Astrocyte of the hippocampus (primary cell): Measurements from ENCODE around the gene ANXA11.
"Not testable (repeated sequence)": the region's sequence is repeated elsewhere in the genome, so short reads cannot be mapped to it uniquely, and the experiment has no call there.

Experiments
- DNase-seq: peaks from one replicate; pipeline ENCODE4 v3.0.0; 2011; ENCODE audit warnings: low read depth, low spot score

ANXA11 gene

GRCh38 chr10:80205477-80206276 lies at the start of gene ANXA11:
ANXA11 (minus strand) TSS chr10:80205537; CDS start chr10:80172861, 32,676 bp downstream.
- DNase-seq = peak; percentile 90

- DNase-seq = not testable (repeated sequence)
Observed at GRCh38 chr10:80254726-80255125, 49.4 kb upstream of the ANXA11 start.

GRCh38 chr10:80253963-80254271 lies 48.6 kb upstream of the ANXA11 start:
- not testable (repeated sequence) for DNase-seq

GRCh38 chr10:80253266-80253962 lies 48.1 kb upstream of the ANXA11 start:
- no peak for DNase-seq

- DNase-seq = no peak
Observed at GRCh38 chr10:80252296-80252887, 47.1 kb upstream of the ANXA11 start.

- DNase-seq = not testable (repeated sequence)
Observed at GRCh38 chr10:80251703-80252280, 46.5 kb upstream of the ANXA11 start.

- DNase-seq = not testable (repeated sequence)
Observed at GRCh38 chr10:80250399-80250798, 45.1 kb upstream of the ANXA11 start.

- DNase-seq = not testable (repeated sequence)
Observed at GRCh38 chr10:80249906-80250305, 44.6 kb upstream of the ANXA11 start.

GRCh38 chr10:80247611-80248010 lies 42.3 kb upstream of the ANXA11 start:
- DNase-seq = not testable (repeated sequence)

- DNase-seq = not testable (repeated sequence)
Observed at GRCh38 chr10:80244371-80244770, 39.0 kb upstream of the ANXA11 start.

GRCh38 chr10:80242341-80242740 lies 37.0 kb upstream of the ANXA11 start:
- not testable (repeated sequence) for DNase-seq

GRCh38 chr10:80236457-80236856 lies 31.1 kb upstream of the ANXA11 start:
- DNase-seq = not testable (repeated sequence)

GRCh38 chr10:80234331-80235235 lies 29.2 kb upstream of the ANXA11 start:
- DNase-seq = not testable (repeated sequence)

- DNase-seq = not testable (repeated sequence)
Observed at GRCh38 chr10:80233871-80234270, 28.5 kb upstream of the ANXA11 start.

GRCh38 chr10:80226723-80227122 lies 21.4 kb upstream of the ANXA11 start:
- DNase-seq = not testable (repeated sequence)

GRCh38 chr10:80223031-80223419 lies 17.7 kb upstream of the ANXA11 start:
- DNase-seq = not testable (repeated sequence)

- not testable (repeated sequence) for DNase-seq
Observed at GRCh38 chr10:80218878-80219277, 13.5 kb upstream of the ANXA11 start.

GRCh38 chr10:80214368-80214982 lies 9.1 kb upstream of the ANXA11 start:
- not testable (repeated sequence) for DNase-seq

- not testable (repeated sequence) for DNase-seq
Observed at GRCh38 chr10:80212535-80213115, 7.3 kb upstream of the ANXA11 start.

GRCh38 chr10:80211786-80212185 lies 6.4 kb upstream of the ANXA11 start:
- no peak for DNase-seq
